H1 (cell line): ENCODE results near the gene H2BW2.

Experiments
- EP300 ChIP-seq, 2 experiments: IDR thresholded peaks; 1 replicate in 1 of 2; 2 replicates in 1 of 2; pipeline ENCODE4 v1.6.1; 2011 to 2012; ENCODE audit warnings: low read depth in 2 of 2, low read length in 2 of 2, mild to moderate bottlenecking in 2 of 2, borderline replicate concordance in 1 of 2, inconsistent platforms in 1 of 2, moderate library complexity in 1 of 2
- HDAC2 ChIP-seq, 2 experiments: fragments of 300-600 bp in 1 of 2; sonication (generic) in 1 of 2; IDR thresholded peaks; 2 replicates each; pipeline ENCODE4 v1.6.1; 2011 to 2012; ENCODE audit warnings: low read depth in 2 of 2, low read length in 2 of 2, mild to moderate bottlenecking in 2 of 2, moderate library complexity in 2 of 2, borderline replicate concordance in 1 of 2, inconsistent platforms in 1 of 2
- HDAC6 ChIP-seq: IDR thresholded peaks from one replicate; pipeline ENCODE4 v1.7.1; 2012; ENCODE audit warnings: low read depth, mild to moderate bottlenecking, inconsistent platforms, low read length, moderate library complexity
- PHF8 ChIP-seq: fragments of 200-600 bp; sonication (generic); conservative IDR thresholded peaks from 2 replicates; pipeline ENCODE4 v1.7.1; 2012; ENCODE audit warnings: low read depth, mild to moderate bottlenecking, inconsistent platforms, low read length, moderate library complexity
- POLR2AphosphoS5 ChIP-seq: IDR thresholded peaks from 2 replicates; pipeline ENCODE4 v1.6.1; 2011; ENCODE audit warnings: low read depth, low read length
- TF ChIP-seq, protein P1 (sequence below), 3 experiments: IDR thresholded peaks; 1 replicate in 2 of 3; 2 replicates in 1 of 3; pipeline versions ENCODE4 v1.5.1 to v1.6.1; 2011; ENCODE audit warnings: low read length in 3 of 3, mild to moderate bottlenecking in 3 of 3, inconsistent platforms in 2 of 3, low read depth in 1 of 3, moderate library complexity in 1 of 3; ENCODE audit not compliant: insufficient read depth in 1 of 3; ENCODE audit errors: control extremely low read depth in 1 of 3

- TF ChIP-seq HDAC6 (no peak), POLR2AphosphoS5 (no peak), PHF8 (no peak), HDAC2 (IDR thresholded peaks at IDR 0.05; ENCODE audit: borderline replicate concordance in 1 of 2, low read depth in 2 of 2, low read length in 2 of 2) (no peak), EP300 (IDR thresholded peaks at IDR 0.05; ENCODE audit: borderline replicate concordance in 1 of 2, low read depth in 2 of 2, low read length in 2 of 2) (no peak)
- TF ChIP-seq, protein P1, sequence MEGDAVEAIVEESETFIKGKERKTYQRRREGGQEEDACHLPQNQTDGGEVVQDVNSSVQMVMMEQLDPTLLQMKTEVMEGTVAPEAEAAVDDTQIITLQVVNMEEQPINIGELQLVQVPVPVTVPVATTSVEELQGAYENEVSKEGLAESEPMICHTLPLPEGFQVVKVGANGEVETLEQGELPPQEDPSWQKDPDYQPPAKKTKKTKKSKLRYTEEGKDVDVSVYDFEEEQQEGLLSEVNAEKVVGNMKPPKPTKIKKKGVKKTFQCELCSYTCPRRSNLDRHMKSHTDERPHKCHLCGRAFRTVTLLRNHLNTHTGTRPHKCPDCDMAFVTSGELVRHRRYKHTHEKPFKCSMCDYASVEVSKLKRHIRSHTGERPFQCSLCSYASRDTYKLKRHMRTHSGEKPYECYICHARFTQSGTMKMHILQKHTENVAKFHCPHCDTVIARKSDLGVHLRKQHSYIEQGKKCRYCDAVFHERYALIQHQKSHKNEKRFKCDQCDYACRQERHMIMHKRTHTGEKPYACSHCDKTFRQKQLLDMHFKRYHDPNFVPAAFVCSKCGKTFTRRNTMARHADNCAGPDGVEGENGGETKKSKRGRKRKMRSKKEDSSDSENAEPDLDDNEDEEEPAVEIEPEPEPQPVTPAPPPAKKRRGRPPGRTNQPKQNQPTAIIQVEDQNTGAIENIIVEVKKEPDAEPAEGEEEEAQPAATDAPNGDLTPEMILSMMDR (IDR thresholded peaks at IDR 0.05; ENCODE audit: control extremely low read depth in 1 of 3, insufficient read depth in 1 of 3, low read depth in 1 of 3, low read length in 3 of 3): no peak
These were observed 44.3 kb downstream of the H2BW2 start for GRCh38 chrX:104084063-104084462.
